ENCODE measurements around the gene TCF12.

TCF12 gene

DNA sequence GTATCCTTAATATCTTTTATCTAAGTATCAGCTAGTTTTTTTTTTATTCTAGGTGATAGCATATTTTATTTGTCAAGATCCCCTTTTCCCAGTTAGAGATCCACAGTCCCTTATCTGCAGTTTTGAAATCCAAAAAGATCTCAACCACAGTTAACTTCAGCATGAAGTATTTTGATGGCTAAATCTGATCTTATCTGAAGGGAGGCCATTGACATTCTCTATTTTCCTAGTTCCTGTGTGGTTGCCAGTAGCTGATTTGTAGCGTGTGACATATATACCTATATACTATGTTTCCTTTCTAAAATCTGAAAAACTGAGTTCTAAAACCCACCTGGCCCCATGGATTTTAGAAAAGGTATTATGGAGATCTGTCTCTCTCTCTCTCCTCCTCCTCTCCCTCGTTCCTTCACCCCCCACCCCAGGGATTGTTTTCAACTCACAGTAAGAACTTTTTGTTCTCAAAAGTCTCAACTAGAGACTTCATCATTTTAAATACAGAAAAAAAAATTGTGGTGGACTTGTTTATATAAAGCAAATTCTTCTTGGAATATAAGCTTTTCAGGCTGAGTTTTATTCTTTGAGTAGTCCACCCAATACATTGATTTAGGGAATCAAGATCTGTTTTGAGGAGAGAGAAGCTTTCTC is 12.3 kb downstream of the TCF12 start:
- TF ChIP-seq CREB1 (IDR thresholded peaks at IDR 0.05; ENCODE audit: low read depth), result no peak
- TF ChIP-seq YY1 (IDR thresholded peaks at IDR 0.05; ENCODE audit: low read depth), result no peak
- no peak for TF ChIP-seq ZBTB7A (IDR thresholded peaks at IDR 0.05; ENCODE audit: low read depth)
- no peak for TF ChIP-seq TAF1 (IDR thresholded peaks at IDR 0.05; ENCODE audit: low read depth)

DNA sequence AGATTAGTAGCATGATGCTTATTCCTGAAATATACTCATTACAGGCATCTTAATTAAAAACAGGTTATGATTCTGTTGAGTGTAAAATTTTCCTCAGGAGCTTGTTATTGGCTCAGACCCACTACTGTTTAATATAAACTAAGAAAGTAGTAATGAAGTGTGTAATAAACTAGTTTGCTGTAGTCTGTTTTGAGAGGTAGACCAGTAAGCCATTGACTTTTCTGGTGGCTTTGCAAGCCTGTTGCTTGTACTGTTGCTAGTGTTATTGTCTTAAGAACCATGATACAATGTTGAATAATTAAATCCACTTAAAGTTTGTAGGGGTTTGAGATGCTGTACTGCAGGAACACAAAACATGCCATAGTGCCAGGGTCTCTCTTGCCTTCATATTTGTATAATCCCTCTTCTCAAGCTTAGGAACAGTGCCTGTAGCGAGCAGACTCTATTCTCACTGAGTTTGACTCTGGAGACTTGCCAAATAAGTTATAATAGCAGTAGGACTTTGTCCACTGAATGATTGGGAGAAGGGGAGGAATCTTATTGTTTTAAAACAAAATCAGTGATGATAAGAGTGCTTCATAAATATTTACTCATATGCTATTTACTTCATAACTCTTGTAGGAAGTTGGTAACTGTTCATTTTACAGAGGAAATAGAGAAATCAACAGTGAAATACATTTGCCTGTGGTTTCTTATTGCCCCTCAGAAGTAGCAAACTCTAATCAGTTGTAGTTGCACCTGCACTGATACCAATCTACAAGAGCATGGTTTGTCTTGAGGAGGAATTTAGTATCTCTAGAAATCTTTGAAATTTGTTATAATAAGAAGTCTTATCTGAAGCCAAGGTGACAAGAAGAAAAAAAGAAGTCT is 13.4 kb downstream of the TCF12 start:
- TF ChIP-seq CREB1 (IDR thresholded peaks at IDR 0.05; ENCODE audit: low read depth) (no peak), FOXM1 (IDR thresholded peaks at IDR 0.05; ENCODE audit: borderline replicate concordance, low read depth) (no peak), EGR1 (IDR thresholded peaks at IDR 0.05) (no peak), TAF1 (IDR thresholded peaks at IDR 0.05; ENCODE audit: low read depth) (no peak), YY1 (IDR thresholded peaks at IDR 0.05; ENCODE audit: low read depth) (no peak), USF1 (IDR thresholded peaks at IDR 0.05) (no peak), ZBTB7A (IDR thresholded peaks at IDR 0.05; ENCODE audit: low read depth) (no peak), EP300 (IDR thresholded peaks at IDR 0.05; ENCODE audit: borderline replicate concordance) (no peak), CEBPB (IDR thresholded peaks at IDR 0.05) (no peak), NFIC (IDR thresholded peaks at IDR 0.05) (no peak), TCF12 (IDR thresholded peaks at IDR 0.05; ENCODE audit: low read depth) (no peak), RAD21 (IDR thresholded peaks at IDR 0.05; ENCODE audit: low read depth) (no peak), TEAD4 (IDR thresholded peaks at IDR 0.05) (no peak), MAX (IDR thresholded peaks at IDR 0.05) (no peak)
- TF ChIP-seq, protein P1, sequence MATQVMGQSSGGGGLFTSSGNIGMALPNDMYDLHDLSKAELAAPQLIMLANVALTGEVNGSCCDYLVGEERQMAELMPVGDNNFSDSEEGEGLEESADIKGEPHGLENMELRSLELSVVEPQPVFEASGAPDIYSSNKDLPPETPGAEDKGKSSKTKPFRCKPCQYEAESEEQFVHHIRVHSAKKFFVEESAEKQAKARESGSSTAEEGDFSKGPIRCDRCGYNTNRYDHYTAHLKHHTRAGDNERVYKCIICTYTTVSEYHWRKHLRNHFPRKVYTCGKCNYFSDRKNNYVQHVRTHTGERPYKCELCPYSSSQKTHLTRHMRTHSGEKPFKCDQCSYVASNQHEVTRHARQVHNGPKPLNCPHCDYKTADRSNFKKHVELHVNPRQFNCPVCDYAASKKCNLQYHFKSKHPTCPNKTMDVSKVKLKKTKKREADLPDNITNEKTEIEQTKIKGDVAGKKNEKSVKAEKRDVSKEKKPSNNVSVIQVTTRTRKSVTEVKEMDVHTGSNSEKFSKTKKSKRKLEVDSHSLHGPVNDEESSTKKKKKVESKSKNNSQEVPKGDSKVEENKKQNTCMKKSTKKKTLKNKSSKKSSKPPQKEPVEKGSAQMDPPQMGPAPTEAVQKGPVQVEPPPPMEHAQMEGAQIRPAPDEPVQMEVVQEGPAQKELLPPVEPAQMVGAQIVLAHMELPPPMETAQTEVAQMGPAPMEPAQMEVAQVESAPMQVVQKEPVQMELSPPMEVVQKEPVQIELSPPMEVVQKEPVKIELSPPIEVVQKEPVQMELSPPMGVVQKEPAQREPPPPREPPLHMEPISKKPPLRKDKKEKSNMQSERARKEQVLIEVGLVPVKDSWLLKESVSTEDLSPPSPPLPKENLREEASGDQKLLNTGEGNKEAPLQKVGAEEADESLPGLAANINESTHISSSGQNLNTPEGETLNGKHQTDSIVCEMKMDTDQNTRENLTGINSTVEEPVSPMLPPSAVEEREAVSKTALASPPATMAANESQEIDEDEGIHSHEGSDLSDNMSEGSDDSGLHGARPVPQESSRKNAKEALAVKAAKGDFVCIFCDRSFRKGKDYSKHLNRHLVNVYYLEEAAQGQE (IDR thresholded peaks at IDR 0.05; ENCODE audit: low read depth), result no peak

DNA sequence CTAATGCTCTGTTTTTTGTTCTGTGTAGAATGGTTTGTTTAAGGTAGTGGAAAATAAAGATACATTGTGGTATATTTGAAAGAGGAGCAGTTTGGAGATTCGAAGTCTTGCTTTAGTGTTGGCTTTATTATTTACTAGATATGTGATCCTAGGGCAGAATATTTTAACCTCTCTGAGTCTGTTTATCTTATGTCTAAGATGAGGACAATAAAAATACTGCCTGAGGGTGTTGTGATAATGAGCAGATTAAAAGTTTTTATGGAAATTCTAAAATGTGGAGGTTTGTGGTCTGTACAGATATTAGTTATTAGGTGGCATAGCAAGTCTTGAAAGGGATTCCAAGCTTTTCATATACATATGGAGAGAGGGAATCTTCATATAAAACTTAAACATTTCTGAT is 15.0 kb downstream of the TCF12 start:
- TF ChIP-seq USF1 (IDR thresholded peaks at IDR 0.05) (no peak), CEBPB (IDR thresholded peaks at IDR 0.05) (no peak), ZBTB7A (IDR thresholded peaks at IDR 0.05; ENCODE audit: low read depth) (no peak), EGR1 (IDR thresholded peaks at IDR 0.05) (no peak), MAX (IDR thresholded peaks at IDR 0.05) (no peak), RAD21 (IDR thresholded peaks at IDR 0.05; ENCODE audit: low read depth) (no peak), EP300 (IDR thresholded peaks at IDR 0.05; ENCODE audit: borderline replicate concordance) (no peak), TAF1 (IDR thresholded peaks at IDR 0.05; ENCODE audit: low read depth) (no peak), FOXM1 (IDR thresholded peaks at IDR 0.05; ENCODE audit: borderline replicate concordance, low read depth) (no peak), TEAD4 (IDR thresholded peaks at IDR 0.05) (no peak), YY1 (IDR thresholded peaks at IDR 0.05; ENCODE audit: low read depth) (no peak), CREB1 (IDR thresholded peaks at IDR 0.05; ENCODE audit: low read depth) (no peak), NFIC (IDR thresholded peaks at IDR 0.05) (no peak), TCF12 (IDR thresholded peaks at IDR 0.05; ENCODE audit: low read depth) (no peak)
- TF ChIP-seq, protein P1 (IDR thresholded peaks at IDR 0.05; ENCODE audit: low read depth), result no peak

DNA sequence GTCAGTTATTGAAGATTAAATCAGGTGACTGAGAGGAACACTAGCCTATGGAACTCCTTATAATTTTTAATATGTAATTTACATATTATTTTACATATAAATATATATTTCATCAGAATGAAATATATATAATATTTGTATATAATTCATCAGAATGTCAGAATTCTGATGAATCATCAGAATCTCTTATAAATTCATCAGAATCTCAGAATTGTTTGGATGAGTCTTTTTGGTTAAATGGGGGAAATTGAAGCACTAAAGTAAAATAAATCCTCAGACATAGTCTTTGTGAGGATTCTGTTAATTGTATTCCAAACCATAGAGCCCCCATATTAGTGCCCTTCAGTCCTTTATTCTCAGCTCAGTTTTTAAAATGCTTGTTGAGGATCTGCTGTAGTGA is 15.4 kb downstream of the TCF12 start:
- no peak for TF ChIP-seq FOXM1 (IDR thresholded peaks at IDR 0.05; ENCODE audit: borderline replicate concordance, low read depth)
- TF ChIP-seq CEBPB (IDR thresholded peaks at IDR 0.05), result no peak
- TF ChIP-seq NFIC (IDR thresholded peaks at IDR 0.05), result no peak
- no peak for TF ChIP-seq USF1 (IDR thresholded peaks at IDR 0.05)
- TF ChIP-seq RAD21 (IDR thresholded peaks at IDR 0.05; ENCODE audit: low read depth), result no peak
- TF ChIP-seq YY1 (IDR thresholded peaks at IDR 0.05; ENCODE audit: low read depth), result no peak
- no peak for TF ChIP-seq TAF1 (IDR thresholded peaks at IDR 0.05; ENCODE audit: low read depth)
- TF ChIP-seq CREB1 (IDR thresholded peaks at IDR 0.05; ENCODE audit: low read depth), result no peak
- no peak for TF ChIP-seq TEAD4 (IDR thresholded peaks at IDR 0.05)
- no peak for TF ChIP-seq EGR1 (IDR thresholded peaks at IDR 0.05)
- no peak for TF ChIP-seq EP300 (IDR thresholded peaks at IDR 0.05; ENCODE audit: borderline replicate concordance)
- TF ChIP-seq MAX (IDR thresholded peaks at IDR 0.05), result no peak
